Stimulated activated effector memory CD8-positive, alpha-beta T cell treated with anti-CD3 and anti-CD28 coated beads, Interleukin-12 subunit alpha, Interleukin-12 subunit beta, amount 100 ng/mL, for 72 hours (primary cell): ENCODE results near the gene FAR1.

Experiments
- ATAC-seq: fragments of 150-1000 bp; cut with Tn5 transposase; 2 replicates; pipeline ENCODE4 v1.10.0; 2021
- DNase-seq, 2 donors: peaks; one replicate each; pipeline ENCODE4 v3.0.0; 2021 to 2022; ENCODE audit warnings: low spot score in 2 of 2
- H3K27ac Mint-ChIP-seq: one replicate; pipeline ENCODE4 v1.8.0; 2022; ENCODE audit warnings: mild to moderate bottlenecking, mixed read lengths
- H3K36me3 Mint-ChIP-seq: one replicate; pipeline ENCODE4 v1.8.0; 2022; ENCODE audit warnings: mild to moderate bottlenecking, mixed read lengths
- H3K4me1 Mint-ChIP-seq: one replicate; pipeline ENCODE4 v1.8.0; 2022; ENCODE audit warnings: mixed read lengths
- H3K4me3 Mint-ChIP-seq: one replicate; pipeline ENCODE4 v1.8.0; 2022; ENCODE audit warnings: mild to moderate bottlenecking, mixed read lengths
- H3K9me3 Mint-ChIP-seq: one replicate; pipeline ENCODE4 v1.8.0; 2022; ENCODE audit warnings: mixed read lengths

The FAR1 gene

DNA sequence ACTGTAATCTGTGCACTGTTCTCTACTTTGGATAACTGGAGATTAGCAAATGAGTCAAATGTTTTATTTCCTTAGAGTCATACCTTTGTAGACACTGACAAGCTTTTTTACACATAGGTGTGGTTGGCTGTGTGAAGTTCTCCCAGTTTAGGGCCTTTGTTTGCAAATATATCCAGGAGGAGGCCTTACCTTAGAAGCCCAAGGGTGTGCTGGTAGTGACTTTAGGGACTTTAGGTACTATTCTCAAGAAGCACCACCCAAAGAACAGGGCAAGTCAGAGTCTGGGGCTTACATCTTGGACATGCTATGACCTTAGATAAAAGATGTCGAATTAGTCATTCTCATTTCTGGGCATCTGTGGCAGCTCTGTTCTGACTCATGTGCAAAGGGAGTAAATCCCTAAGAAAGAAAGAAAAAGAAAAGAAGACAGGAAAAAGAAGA lies 4.8 kb upstream of the FAR1 start:
- DNase-seq (no peak), ATAC-seq (no peak)
- Mint-ChIP-seq H3K4me1 (peaks cover 12% of the 10 kb centered on the region), H3K4me3 (no peak overlapping the region), H3K27ac (no peak overlapping the region), H3K9me3 (peaks cover 6% of the 10 kb centered on the region), H3K36me3 (peaks cover 6% of the 10 kb centered on the region)

- Mint-ChIP-seq H3K4me3 (no peak overlapping the region), H3K27ac (no peak overlapping the region), H3K4me1 (peaks cover 19% of the 10 kb centered on the region)
These were observed 4.1 kb upstream of the FAR1 start for GRCh38 chr11:13664351-13664750.

GRCh38 chr11:13666708-13667107 lies 1.8 kb upstream of the FAR1 start:
- no peak overlapping the region for H3K27ac Mint-ChIP-seq
- ATAC-seq: no peak
- no peak for DNase-seq
- H3K4me3 Mint-ChIP-seq: no peak overlapping the region
- peaks cover 27% of the 10 kb centered on the region for H3K36me3 Mint-ChIP-seq
- no peaks in the 10 kb centered on the region for H3K9me3 Mint-ChIP-seq
- peaks cover 38% of the 10 kb centered on the region for H3K4me1 Mint-ChIP-seq

More at GRCh38 chr11:13664351-13664750, 4.1 kb upstream of the FAR1 start:
- DNase-seq (no peak), ATAC-seq (no peak)
- Mint-ChIP-seq H3K9me3 (no peaks in the 10 kb centered on the region), H3K36me3 (peaks cover 13% of the 10 kb centered on the region)

DNA sequence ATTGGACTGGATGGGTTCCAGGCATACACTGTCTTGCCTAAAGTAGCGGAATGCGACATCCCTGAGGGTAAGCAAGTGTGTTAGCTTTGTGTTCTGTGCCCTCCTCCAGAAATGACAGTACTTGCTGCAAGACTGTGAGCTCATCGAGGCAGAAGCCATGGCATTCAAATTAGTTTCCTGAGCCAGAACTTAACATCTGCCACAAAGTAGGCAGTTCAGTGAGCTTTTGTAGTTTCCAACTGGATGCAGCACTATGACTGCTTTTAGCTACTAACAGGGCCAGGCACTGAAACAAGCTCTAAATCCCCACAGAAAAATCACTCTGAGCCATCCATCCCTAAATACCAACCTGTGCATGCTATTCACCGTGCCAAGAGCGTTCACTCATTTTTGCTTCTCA lies 1.2 kb upstream of the FAR1 start:
- Mint-ChIP-seq H3K27ac (peak overlapping the region; percentile 96), H3K9me3 (no peaks in the 10 kb centered on the region), H3K4me3 (peak overlapping the region; percentile 86), H3K36me3 (peaks cover 32% of the 10 kb centered on the region), H3K4me1 (peaks cover 44% of the 10 kb centered on the region)
- DNase-seq (no peak), ATAC-seq (no peak)

GRCh38 chr11:13667795-13668101 lies 720 bp upstream of the FAR1 start:
- H3K4me3 Mint-ChIP-seq: peak overlapping the region; percentile 86
- H3K36me3 Mint-ChIP-seq: peaks cover 37% of the 10 kb centered on the region
- peaks cover 47% of the 10 kb centered on the region for H3K4me1 Mint-ChIP-seq
- peak overlapping the region; percentile 96 for H3K27ac Mint-ChIP-seq
- ATAC-seq (no peak), DNase-seq (no peak)
- no peaks in the 10 kb centered on the region for H3K9me3 Mint-ChIP-seq

DNA sequence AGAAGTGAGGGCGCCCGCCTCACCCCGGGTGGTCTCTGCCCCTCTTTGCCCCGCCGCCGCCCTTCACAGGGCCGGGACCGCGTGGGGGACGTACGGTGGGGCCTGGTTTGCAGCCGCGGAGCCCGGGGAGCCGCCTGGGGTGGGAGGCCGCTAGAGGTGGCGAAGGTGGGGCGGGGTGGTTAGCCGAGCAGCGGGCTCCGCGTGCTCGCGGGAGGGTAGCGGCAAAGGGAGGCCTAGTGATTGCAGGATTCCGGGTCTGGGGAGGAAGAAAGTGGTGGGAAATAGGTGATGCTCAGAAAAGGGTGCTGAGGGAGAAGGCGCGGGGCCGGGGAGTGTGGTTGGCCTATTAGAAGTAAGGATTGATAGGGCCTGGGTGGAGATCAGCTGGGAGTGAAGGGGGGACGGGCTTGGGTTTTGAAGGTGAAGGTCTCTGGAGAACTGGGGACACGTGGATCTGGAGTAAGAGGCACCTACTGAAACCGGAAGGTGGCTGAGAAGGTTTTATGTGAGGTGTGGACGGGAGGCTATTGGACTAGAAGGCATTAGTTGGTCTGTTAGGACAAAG lies 571 bp downstream of the FAR1 start:
- Mint-ChIP-seq H3K4me1 (peaks cover 51% of the 10 kb centered on the region), H3K27ac (peak overlapping the region; percentile 96), H3K36me3 (peaks cover 41% of the 10 kb centered on the region), H3K4me3 (peak overlapping the region; percentile 86), H3K9me3 (no peaks in the 10 kb centered on the region)
- ATAC-seq (peak; percentile 33), DNase-seq (peak; percentile 39 to 75)

DNA sequence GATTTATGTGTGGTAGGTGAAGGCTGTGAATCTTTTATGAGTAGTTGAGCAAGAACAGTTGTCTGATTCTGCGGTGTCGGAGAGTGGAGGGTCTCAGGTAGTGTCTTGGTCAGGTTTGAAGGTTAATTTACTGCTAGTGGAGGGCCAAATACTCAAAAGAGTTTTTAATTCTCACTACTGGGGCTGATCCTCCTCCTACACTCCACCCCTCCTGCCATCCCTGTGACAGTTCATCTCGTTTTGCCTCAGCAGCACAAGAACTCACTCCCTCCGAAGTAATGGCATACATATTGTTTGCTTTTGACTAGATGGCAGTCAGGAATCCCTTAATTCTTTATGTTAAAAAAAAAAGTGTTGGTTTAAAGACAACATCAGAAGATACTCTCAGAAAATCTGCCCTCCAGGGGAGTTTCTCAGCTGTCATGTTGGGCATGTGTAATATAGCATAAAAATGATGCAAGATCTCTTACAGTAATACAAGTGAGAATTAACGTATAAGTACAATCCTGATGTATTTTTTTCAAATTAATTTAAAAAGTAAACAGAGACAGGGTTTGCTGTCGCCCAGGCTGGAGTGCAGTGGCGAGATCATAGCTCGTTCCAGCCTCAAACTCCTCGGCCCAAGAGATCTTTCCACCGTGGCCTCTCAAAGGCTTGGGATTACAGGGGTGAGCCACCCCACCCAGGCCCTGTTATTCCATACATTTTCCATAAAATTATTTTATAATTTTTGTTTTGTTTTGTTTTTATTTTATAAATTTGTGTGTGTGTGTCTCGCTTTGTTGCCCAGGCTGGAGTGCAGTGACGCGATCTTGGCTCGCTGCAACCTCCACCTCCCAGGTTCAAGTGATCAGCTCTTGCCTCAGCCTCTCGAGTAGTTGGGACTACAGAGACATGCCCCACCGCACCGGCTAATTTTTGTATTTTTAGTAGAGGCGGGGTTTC lies 1.3 kb downstream of the FAR1 start:
- Mint-ChIP-seq H3K36me3 (peaks cover 41% of the 10 kb centered on the region), H3K9me3 (no peaks in the 10 kb centered on the region), H3K4me3 (peak overlapping the region; percentile 86), H3K27ac (peak overlapping the region; percentile 96), H3K4me1 (peaks cover 51% of the 10 kb centered on the region)
- no peak for ATAC-seq
- no peak for DNase-seq

GRCh38 chr11:13672576-13673210 lies 4.2 kb downstream of the FAR1 start:
- Mint-ChIP-seq H3K36me3 (peaks cover 41% of the 10 kb centered on the region), H3K27ac (no peak overlapping the region), H3K4me3 (no peak overlapping the region), H3K4me1 (peaks cover 44% of the 10 kb centered on the region), H3K9me3 (no peaks in the 10 kb centered on the region)
- DNase-seq (no peak), ATAC-seq (no peak)

DNA sequence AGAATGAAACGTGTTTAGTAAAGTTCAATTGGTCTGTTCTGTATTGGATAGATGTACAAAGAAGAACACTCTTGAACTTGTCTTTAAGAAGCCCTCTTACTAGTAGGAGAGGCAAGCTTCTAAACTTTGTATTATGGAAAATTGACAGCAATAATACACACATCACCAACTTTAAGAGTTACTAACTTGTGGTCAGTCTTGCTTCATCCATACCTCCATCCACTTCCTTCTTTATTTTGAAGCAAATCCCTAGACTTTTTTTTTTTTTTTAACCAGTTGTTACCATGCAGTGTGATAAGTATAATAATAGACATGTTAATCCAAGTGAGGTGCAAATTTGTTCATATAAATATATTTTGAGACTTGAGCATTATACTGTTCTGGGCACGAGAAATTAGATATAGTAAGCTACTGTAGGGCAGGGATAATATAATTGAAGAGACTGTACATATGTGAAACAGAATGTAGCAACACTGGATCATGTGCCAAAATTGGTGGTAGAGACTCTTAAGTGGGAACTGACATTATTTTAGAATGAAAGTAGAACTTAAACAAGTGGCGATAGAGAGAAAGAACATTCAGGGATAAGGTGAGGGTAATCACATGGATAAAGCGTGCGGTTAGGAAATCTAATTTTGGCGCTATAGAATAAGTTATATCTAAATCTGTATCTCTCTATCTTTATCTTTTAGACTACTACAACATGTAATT lies 6.5 kb downstream of the FAR1 start:
- Mint-ChIP-seq H3K27ac (no peak overlapping the region), H3K9me3 (no peaks in the 10 kb centered on the region), H3K36me3 (peaks cover 25% of the 10 kb centered on the region), H3K4me1 (peaks cover 33% of the 10 kb centered on the region), H3K4me3 (no peak overlapping the region)
- DNase-seq (no peak), ATAC-seq (no peak)

DNA sequence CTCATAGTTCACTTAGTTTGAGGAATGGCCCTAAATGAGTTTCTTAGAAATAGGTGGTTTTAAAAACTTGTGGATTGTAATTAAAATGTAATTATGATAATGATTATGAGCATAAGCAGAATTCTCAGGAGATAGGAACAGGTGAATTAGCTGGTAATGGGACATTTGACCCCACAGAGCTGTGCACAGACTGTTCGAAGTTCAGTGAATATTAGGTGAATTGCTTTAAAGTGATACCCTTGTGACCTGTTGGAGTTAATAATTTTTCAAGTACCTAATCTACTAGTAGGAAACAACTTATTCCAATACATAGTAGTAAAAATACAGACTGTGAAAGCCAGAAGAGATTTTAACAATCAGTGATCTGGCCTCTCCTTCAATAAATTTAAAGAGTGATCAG lies 8.1 kb downstream of the FAR1 start:
- Mint-ChIP-seq H3K36me3 (peaks cover 15% of the 10 kb centered on the region), H3K4me1 (peaks cover 33% of the 10 kb centered on the region), H3K4me3 (no peak overlapping the region), H3K9me3 (no peaks in the 10 kb centered on the region), H3K27ac (no peak overlapping the region)
- DNase-seq (no peak), ATAC-seq (no peak)

DNA sequence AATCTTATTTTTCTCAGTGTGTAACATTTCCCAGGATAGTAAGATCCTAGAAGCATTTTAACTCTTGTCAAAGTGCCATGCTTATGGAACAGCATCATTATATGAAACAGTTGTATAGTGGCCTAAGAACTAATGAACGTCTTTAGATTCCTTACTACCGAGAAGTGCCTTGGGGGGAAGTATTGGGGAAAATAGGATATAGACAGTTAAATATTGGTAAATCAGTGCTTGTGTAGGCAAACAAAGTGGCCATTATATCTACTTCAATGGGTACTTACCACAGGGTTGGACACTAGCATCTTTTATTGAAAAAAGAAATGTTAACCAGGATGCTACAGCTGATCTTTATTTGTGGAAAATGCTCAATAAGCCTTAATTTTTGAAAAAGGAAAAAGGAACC lies 11.3 kb downstream of the FAR1 start:
- ATAC-seq: no peak
- no peak overlapping the region for H3K27ac Mint-ChIP-seq

DNA sequence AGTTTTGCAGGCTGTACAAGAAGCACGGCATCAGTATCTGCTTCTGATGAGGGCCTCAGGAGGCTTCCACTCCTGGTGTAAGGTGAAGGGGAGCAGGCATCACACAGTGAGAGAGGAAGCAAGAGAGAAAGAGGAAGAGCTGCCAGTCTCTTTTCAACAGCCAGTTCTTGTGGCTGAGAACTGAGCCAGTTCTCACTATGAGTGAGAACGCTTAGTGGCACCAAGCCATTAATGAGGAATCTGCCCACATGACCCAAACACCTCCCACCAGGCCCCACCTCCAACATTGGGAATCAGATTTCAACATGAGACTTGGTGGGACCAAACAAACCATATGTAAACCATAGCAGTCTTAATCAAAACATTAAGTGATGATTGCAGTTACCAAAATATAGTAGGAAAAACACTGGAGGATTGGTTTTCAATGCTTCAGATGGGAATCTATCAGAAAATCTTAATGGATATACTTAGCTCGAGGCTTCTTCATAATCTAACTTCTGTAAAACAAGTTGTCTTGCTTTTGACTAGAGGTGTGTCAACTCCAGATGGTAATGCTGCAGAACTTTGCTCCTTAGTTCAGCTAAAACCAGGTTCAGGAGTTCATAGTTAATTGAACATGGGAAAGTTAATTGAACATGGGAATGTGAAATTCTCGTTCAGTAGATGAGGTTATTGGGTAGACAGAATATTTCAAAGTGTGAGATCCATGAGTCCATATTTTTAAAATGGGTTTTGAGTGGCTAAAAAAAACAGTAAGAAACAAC lies 12.2 kb downstream of the FAR1 start:
- Mint-ChIP-seq H3K36me3 (peaks cover 4% of the 10 kb centered on the region), H3K4me3 (no peak overlapping the region), H3K27ac (peak overlapping the region; percentile 56), H3K4me1 (peaks cover 28% of the 10 kb centered on the region), H3K9me3 (no peaks in the 10 kb centered on the region)
- DNase-seq (no peak), ATAC-seq (peak; percentile 58)

More for the DNA sequence above, 11.3 kb downstream of the FAR1 start:
- Mint-ChIP-seq H3K4me1 (peaks cover 19% of the 10 kb centered on the region), H3K36me3 (no peaks in the 10 kb centered on the region), H3K9me3 (no peaks in the 10 kb centered on the region), H3K4me3 (no peak overlapping the region)
- no peak for DNase-seq

- H3K9me3 Mint-ChIP-seq: no peaks in the 10 kb centered on the region
- no peak for DNase-seq
- H3K36me3 Mint-ChIP-seq: peaks cover 4% of the 10 kb centered on the region
- H3K4me1 Mint-ChIP-seq: peaks cover 28% of the 10 kb centered on the region
- no peak for ATAC-seq
- H3K27ac Mint-ChIP-seq: no peak overlapping the region
- H3K4me3 Mint-ChIP-seq: no peak overlapping the region
These were observed 13.0 kb downstream of the FAR1 start for GRCh38 chr11:13681446-13681845.

DNA sequence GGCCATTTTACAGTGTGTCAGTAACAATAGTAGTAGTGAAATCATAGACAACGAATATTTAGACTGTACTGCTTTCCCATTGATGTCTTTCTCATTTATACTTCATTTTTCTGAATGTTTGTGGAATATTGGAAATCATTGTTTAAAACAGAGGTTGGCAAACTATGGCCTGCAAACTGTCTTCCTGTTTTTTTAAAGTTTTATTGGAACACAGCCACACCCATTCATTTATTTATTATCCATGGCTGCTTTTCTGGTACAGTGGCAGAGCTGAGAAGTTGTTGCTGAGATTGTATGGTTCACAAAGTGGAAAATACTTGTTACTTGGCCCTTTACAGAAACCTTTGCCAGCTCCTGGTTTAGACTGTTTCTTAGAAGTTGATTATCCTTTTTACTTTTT lies 13.7 kb downstream of the FAR1 start:
- Mint-ChIP-seq H3K4me3 (no peak overlapping the region), H3K36me3 (peaks cover 4% of the 10 kb centered on the region), H3K4me1 (peaks cover 28% of the 10 kb centered on the region), H3K27ac (no peak overlapping the region), H3K9me3 (no peaks in the 10 kb centered on the region)
- no peak for ATAC-seq
- DNase-seq: no peak
